Stimulated activated CD4-positive, alpha-beta T cell treated with anti-CD3 and anti-CD28 coated beads, Interleukin-15, amount 100 ng/mL, for 24 hours (primary cell): ENCODE measurements around the gene HHIPL1.

Source experiments
- DNase-seq: peaks from one replicate; pipeline ENCODE4 v3.0.0-alpha.2; 2020

The HHIPL1 gene

GRCh38 chr14:99662846-99663245, 17.9 kb downstream of the HHIPL1 start:
- no peak for DNase-seq

- no peak for DNase-seq
Observed at GRCh38 chr14:99663386-99664057, 18.6 kb downstream of the HHIPL1 start.

GRCh38 chr14:99664058-99664936, 19.4 kb downstream of the HHIPL1 start:
- DNase-seq: no peak

GRCh38 chr14:99664937-99665273, 20.0 kb downstream of the HHIPL1 start:
- DNase-seq: no peak

GRCh38 chr14:99666533-99666932, 21.6 kb downstream of the HHIPL1 start:
- no peak for DNase-seq

- DNase-seq: no peak
Observed at GRCh38 chr14:99667045-99667444, 22.1 kb downstream of the HHIPL1 start.

GRCh38 chr14:99667821-99668220, 22.9 kb downstream of the HHIPL1 start:
- no peak for DNase-seq

GRCh38 chr14:99668307-99669295, 23.7 kb downstream of the HHIPL1 start:
- DNase-seq: no peak

- no peak for DNase-seq
Observed at GRCh38 chr14:99670361-99671234, 25.7 kb downstream of the HHIPL1 start.

- no peak for DNase-seq
Observed at GRCh38 chr14:99671235-99672224, 26.6 kb downstream of the HHIPL1 start.

GRCh38 chr14:99672506-99673304, 27.8 kb downstream of the HHIPL1 start:
- no peak for DNase-seq

GRCh38 chr14:99673305-99674063, 28.6 kb downstream of the HHIPL1 start:
- DNase-seq: no peak

GRCh38 chr14:99674064-99674650, 29.2 kb downstream of the HHIPL1 start:
- DNase-seq: no peak

GRCh38 chr14:99674776-99675381, 29.9 kb downstream of the HHIPL1 start:
- DNase-seq: no peak

- DNase-seq: no peak
Observed at GRCh38 chr14:99675382-99675835, 30.5 kb downstream of the HHIPL1 start.

GRCh38 chr14:99675951-99676350, 31.0 kb downstream of the HHIPL1 start:
- DNase-seq: no peak

GRCh38 chr14:99676657-99677056, 31.7 kb downstream of the HHIPL1 start:
- DNase-seq: no peak
